HepG2 (cell line): ENCODE data around the gene MORN3. TPM values are rescaled to one million over a fixed set of nuclear protein-coding genes. Genes with fewer than 3 reads are reported as not detected.
A peak's percentile ranks its signal among the peaks of the same experiment; 100 is the strongest.
"Not testable (repeated sequence)": the region's sequence is repeated elsewhere in the genome, so short reads cannot be mapped to it uniquely, and the experiment has no call there.

ENCODE experiments used
- ATAC-seq: fragments of 200-7000 bp; cut with Tn5 transposase; 3 replicates; pipeline ENCODE4 v1.9.1; 2020; ENCODE audit warnings: mild to moderate bottlenecking, moderate library complexity
- BruUV-seq: library from RNA; stranded (reverse); fragments of 400-500 nt; replicated peaks from 2 replicates; lab custom pipeline; 2021; lab: Mats Ljungman, UMichigan
- CTCF ChIA-PET: fragments of 300-600 bp; formaldehyde crosslinking; extraction: SDS; loops from one replicate; lab custom pipeline; 2021; ENCODE audit warnings: low total read pairs, inconsistent platforms, low intra/inter-chr PET ratio; lab: Yijun Ruan, JAX
- POLR2A ChIA-PET: fragments of 350-600 bp; sonication (Branson Sonifier 250); formaldehyde crosslinking; loops from one replicate; lab custom pipeline; 2020; ENCODE audit warnings: antibody characterized with exemption, inconsistent platforms; lab: Yijun Ruan, JAX
- DNase-seq: peaks from one replicate; pipeline ENCODE4 v3.0.0-alpha.2; 2015; ENCODE audit warnings: low spot score
- FAIRE-seq: peaks from 3 replicates; lab custom pipeline; 2011; peaks lifted over from hg19 to GRCh38; lab: Jason Lieb, UNC
- H2AFZ ChIP-seq: one replicate; pipeline ENCODE4 v1.6.1; 2011; ENCODE audit warnings: low read length, inconsistent platforms
- H3K27ac ChIP-seq: fragments of 300-600 bp; 3 replicates; pipeline ENCODE4 v1.8.0; 2011; ENCODE audit warnings: mixed run types, mild to moderate bottlenecking, mixed read lengths, low read length, inconsistent platforms; ENCODE audit not compliant: insufficient read depth; ENCODE audit errors: extremely low read length
- H3K27me3 ChIP-seq, 2 experiments: fragments of 200-600 bp in 1 of 2; 2 replicates in 1 of 2; 3 replicates in 1 of 2; pipeline versions ENCODE4 v1.6.0 to v1.8.0; 2011; ENCODE audit warnings: low read length in 2 of 2, mild to moderate bottlenecking in 2 of 2, moderate library complexity in 2 of 2, inconsistent platforms in 1 of 2; ENCODE audit not compliant: insufficient read depth in 2 of 2, control insufficient read depth in 1 of 2
- H3K36me3 ChIP-seq, 2 experiments: fragments of 200-600 bp in 1 of 2; replicated peaks in 1 of 2; 2 replicates in 1 of 2; 3 replicates in 1 of 2; pipeline versions ENCODE4 v1.5.1 to v1.8.0; 2011; ENCODE audit warnings: low read length in 2 of 2, inconsistent platforms in 1 of 2; ENCODE audit not compliant: insufficient read depth in 2 of 2, control insufficient read depth in 1 of 2
- H3K4me1 ChIP-seq: 2 replicates; pipeline ENCODE4 v1.5.1; 2012; ENCODE audit warnings: low read length, inconsistent platforms; ENCODE audit not compliant: insufficient read depth
- H3K4me2 ChIP-seq: 2 replicates; pipeline ENCODE4 v1.6.0; 2011; ENCODE audit warnings: low read depth, low read length, inconsistent platforms
- H3K4me3 ChIP-seq, 3 experiments: fragments of 200-600 bp in 1 of 3; sonication (generic), shearing (Covaris generic) in 1 of 3; replicated peaks in 1 of 3; 2 replicates each; pipeline ENCODE4 v1.5.1; 2011 to 2016; ENCODE audit warnings: low read length in 3 of 3, inconsistent platforms in 2 of 3, low read depth in 2 of 3, mild to moderate bottlenecking in 2 of 3, control low read depth in 1 of 3, mixed read lengths in 1 of 3; ENCODE audit not compliant: insufficient read depth in 1 of 3
- H3K79me2 ChIP-seq: one replicate; pipeline ENCODE4 v1.6.1; 2011; ENCODE audit warnings: low read length, inconsistent platforms; ENCODE audit not compliant: insufficient read depth
- H3K9ac ChIP-seq: 2 replicates; pipeline ENCODE4 v1.6.0; 2011; ENCODE audit warnings: mild to moderate bottlenecking, low read depth, low read length, inconsistent platforms; ENCODE audit not compliant: insufficient read depth
- H3K9me3 ChIP-seq: 2 replicates; pipeline ENCODE4 v1.5.1; 2012; ENCODE audit warnings: mild to moderate bottlenecking, low read length
- H4K20me1 ChIP-seq: 2 replicates; pipeline ENCODE4 v1.6.0; 2011; ENCODE audit warnings: inconsistent platforms, mild to moderate bottlenecking, low read length, moderate library complexity; ENCODE audit not compliant: insufficient read depth
- CBFB ChIP-seq: sonication (generic); formaldehyde crosslinking; IDR thresholded peaks from 2 replicates; pipeline ENCODE4 v1.4.0; 2020; ENCODE audit warnings: missing genetic modification reagents
- ZBTB1 ChIP-seq: sonication (generic); formaldehyde crosslinking; IDR thresholded peaks from 2 replicates; pipeline ENCODE4 v1.4.0; 2020; ENCODE audit warnings: missing genetic modification reagents, borderline replicate concordance
- ZFY ChIP-seq: sonication (generic); formaldehyde crosslinking; IDR thresholded peaks from 2 replicates; pipeline ENCODE4 v1.4.0; 2020; ENCODE audit warnings: missing genetic modification reagents
- WGBS: methylation state at CpG from one replicate; pipeline ENCODE4 v1.1.6; 2017; ENCODE audit warnings: low lambda C conversion rate; 5-methylcytosine and 5-hydroxymethylcytosine counted together
- in situ Hi-C: cut with HindIII; loops from 2 replicates; pipeline ENCODE4 v1.10.0; 2017; ENCODE audit warnings: low pct_unique_long_range_greater_than_20kb; ENCODE audit not compliant: extremely low pct_ligation_motif_present
- intact Hi-C: fragments of 100-400 bp; cut with micrococcal nuclease; formaldehyde crosslinking; loops from one replicate; pipeline ENCODE4 v1.10.0; 2022; ENCODE audit not compliant: unreplicated experiment
- polyA plus RNA-seq, 8 experiments: library from polyadenylated mRNA; depleted of rRNA in 3 of 8; stranded (reverse) in 7 of 8; unstranded in 1 of 8; fragments of >200 nt; fragmentation: Illumina TruSeq in 4 of 8; extraction: Trizol in 4 of 8; gene quantifications; 2 replicates each; pipeline versions ENCODE4 v1.2.1 to v1.2.3, GENCODE V29; 2011 to 2016; ENCODE audit warnings: low read depth in 4 of 8, missing spikeins in 1 of 8, mixed read lengths in 1 of 8; ENCODE audit not compliant: insufficient read depth in 1 of 8
- total RNA-seq, 5 experiments: library from RNA; depleted of rRNA; stranded (reverse); fragments of >200 nt; fragmentation: Illumina TruSeq; extraction: Trizol; gene quantifications; 2 replicates each; pipeline ENCODE4 v1.2.3, GENCODE V29; 2016; ENCODE audit warnings: low read depth in 1 of 5

Gene MORN3
- total and polyA plus RNA-seq, 2 of the 13 experiments (the other 11 are each of a cell fraction or from before 2014, with no cell fraction given), result 1.1 to 2.0 TPM

GRCh38 chr12:121633833-121634196 is 35.6 kb downstream of the MORN3 start:
- H3K9me3 ChIP-seq, CTCF ChIA-PET, H3K27ac ChIP-seq, H3K79me2 ChIP-seq, intact Hi-C loops, H2AFZ ChIP-seq, H3K4me3 ChIP-seq, H4K20me1 ChIP-seq, BruUV-seq, H3K4me2 ChIP-seq, ATAC-seq, in situ Hi-C loops, H3K36me3 ChIP-seq, H3K27me3 ChIP-seq, H3K9ac ChIP-seq, FAIRE-seq, DNase-seq, POLR2A ChIA-PET: not testable (repeated sequence)
- H3K4me1 ChIP-seq, result peaks cover 51% of the 10 kb centered on the region
- WGBS, result 67% methylated on average over 6 of the region's 11 CpGs

GRCh38 chr12:121632069-121632970 is 37.1 kb downstream of the MORN3 start:
- Histone ChIP-seq H3K27me3 (no peaks in the 10 kb centered on the region), H3K4me2 (peak overlapping the region; percentile 65), H4K20me1 (no peaks in the 10 kb centered on the region; the same call in 1 of the 2 replicates), H3K4me3 (peak overlapping the region in 1 of 3 experiments; percentile 29; a peak in 1 of 6 replicates), H3K36me3 (no peaks in the 10 kb centered on the region; a peak in 2 of 5 replicates), H3K4me1 (peaks cover 58% of the 10 kb centered on the region), H3K9ac (peak overlapping the region; percentile 16; the same call in 1 of the 2 replicates), H3K27ac (peak overlapping the region; percentile 47), H3K79me2 (peaks cover 12% of the 10 kb centered on the region), H3K9me3 (no peaks in the 10 kb centered on the region), H2AFZ (no peak overlapping the region)
- no peak for TF ChIP-seq CBFB (CRISPR knock-in tag)
- peak; percentile 31; the same call in 1 of the 2 replicates for TF ChIP-seq ZFY
- TF ChIP-seq ZBTB1 (CRISPR knock-in tag), result no peak
- in situ Hi-C loops (no loop called here), intact Hi-C loops (no loop called here)
- DNase-seq, result no peak
- 65% methylated on average over 11 of the region's 11 CpGs for WGBS
- no TSS peak for BruUV-seq
- ATAC-seq, result peak; percentile 46; the same call in 2 of the 3 replicates
- ChIA-PET CTCF (no interaction called here), POLR2A (interaction anchor here (1.2 kb wide), 1 partner anchor 49 kb away, joined by 3 read pairs; no protein-coding TSS in a partner anchor)
- peak; percentile 37 for FAIRE-seq
